Hematopoietic multipotent progenitor cell (in vitro differentiated cells): ENCODE data around the gene SLC12A7. TPM values are rescaled to one million over a fixed set of nuclear protein-coding genes. Genes with fewer than 3 reads are reported as not detected.
A peak's percentile ranks its signal among the peaks of the same experiment; 100 is the strongest.
"Not testable (repeated sequence)": the region's sequence is repeated elsewhere in the genome, so short reads cannot be mapped to it uniquely, and the experiment has no call there.

Experiments used
- DNase-seq, 3 donors: peaks; one replicate each; pipeline ENCODE4 v3.0.0-alpha.2; 2011 to 2015; ENCODE audit warnings: low read depth in 2 of 3, low spot score in 2 of 3
- total RNA-seq: library from RNA; depleted of rRNA; stranded (reverse); fragments of >200 nt; gene quantifications from one replicate; pipeline ENCODE4 v1.2.3, GENCODE V29; 2012

SLC12A7 gene
- 96.7 TPM for total RNA-seq

DNA sequence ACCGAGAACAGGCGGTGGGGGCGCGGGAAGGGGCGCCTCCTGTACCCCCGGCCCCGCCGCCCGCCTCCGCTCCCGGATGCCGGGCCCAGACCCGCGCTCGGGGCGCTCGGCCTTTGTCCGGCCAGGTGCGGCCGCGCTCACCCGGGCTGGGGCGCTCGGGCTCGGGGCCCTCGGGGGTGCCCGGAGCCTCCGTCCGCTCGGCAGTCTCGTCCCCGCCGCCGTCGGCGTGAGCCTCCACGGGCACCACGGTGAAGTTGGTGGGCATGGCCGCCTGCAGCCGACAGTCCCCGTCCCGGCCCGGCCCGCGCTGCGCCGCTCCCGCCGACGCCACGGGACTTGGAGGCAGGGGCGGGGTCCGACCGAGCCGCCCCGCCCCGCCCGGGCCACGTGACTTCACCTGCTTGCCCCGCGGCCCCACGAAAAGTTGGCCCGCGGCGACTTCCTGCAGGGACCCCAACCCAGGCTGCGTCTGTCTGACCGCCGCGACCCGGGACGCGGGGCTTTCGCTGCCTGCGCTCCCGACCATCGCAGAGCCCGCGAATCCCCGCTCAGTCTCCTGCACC, at the start of gene SLC12A7:
TSS of gene SLC12A7 (minus strand) at position 337 of the 563 bp plus-strand sequence. CDS start at position 265, 72 bp downstream.
- DNase-seq: peak in 2 of 3 donors; percentile 39 to 43

DNA sequence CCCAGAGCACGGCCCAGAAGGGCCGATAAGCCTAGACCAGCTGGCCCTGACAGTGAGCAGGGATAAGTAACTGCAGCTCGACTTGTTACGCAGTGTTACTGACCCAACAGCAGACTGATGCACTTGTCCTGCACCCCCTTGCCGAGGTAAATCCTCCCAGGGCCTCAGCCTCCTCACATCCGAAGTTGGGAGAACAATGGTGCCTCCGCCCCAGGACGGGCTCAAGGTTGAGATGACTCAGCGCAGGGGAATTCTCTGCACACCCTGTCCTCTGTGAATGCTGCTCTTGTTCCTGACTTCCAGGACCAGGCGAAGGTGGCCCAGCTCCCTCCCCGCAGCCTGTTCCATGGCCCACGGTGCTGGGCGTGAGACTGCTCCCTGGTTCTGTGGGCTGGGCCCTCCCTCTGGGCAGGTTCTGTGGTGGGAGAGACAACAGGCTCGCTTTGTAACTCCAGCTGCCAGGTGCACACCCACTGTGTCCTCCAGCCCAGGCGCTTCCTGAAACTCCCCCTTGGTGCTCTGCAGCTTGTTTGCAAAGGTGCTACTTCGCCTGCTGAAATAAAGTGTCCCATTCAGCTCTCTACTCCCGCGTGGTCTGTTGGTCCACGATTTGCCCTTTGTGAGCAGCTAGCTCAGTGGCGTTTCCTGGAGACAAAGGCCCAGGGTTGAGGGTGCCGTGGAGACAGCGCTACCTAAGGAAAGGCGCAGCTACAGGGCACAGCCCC, 49.4 kb upstream of the SLC12A7 start:
- no peak for DNase-seq

DNA sequence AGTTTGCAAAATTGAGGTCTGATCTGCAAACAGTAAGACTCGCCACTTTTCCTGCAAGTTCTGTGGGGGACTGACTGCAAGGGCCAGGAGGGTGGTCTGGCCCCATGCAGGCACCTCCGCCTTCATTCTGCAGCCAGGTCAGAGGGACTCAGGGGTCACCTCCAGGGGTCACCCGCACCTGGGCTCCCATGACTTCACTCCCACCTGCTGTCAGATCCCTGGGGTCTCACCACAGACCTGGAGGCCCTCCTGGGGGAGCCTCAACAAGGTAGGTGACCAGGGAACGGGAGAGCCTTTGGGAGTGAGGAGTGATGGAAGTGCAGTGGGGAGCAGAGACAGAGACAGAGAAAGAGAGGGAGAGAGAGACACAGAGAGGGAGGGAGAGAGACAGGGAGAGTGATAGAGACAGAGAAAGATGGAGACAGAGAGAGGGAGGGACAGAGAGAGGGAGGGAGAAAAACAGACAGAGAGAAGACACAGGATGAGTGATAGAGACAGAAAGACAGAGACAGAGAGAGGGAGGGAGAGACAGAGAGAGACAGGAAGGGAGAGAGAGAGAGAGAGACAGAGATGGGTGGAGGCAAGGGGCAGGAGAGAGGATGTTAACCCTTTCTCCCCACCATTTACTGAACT, 48.0 kb upstream of the SLC12A7 start:
- DNase-seq: no peak

DNA sequence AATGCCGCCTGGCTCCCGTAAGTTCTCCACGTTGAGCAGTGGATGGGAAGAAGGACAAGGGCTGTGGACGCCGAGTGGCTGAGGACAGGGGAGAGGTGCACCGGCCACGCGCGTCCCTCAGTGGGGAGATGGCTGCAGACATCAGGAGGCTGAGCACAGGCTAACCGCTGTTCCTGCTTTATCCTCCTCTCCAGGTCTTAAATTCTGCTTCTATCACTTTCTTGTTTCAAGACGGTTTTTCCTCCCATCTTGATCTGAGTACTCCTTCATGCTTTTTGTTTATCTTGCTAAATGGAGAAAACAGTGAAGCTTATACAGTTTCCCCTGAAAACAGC, 47.4 kb upstream of the SLC12A7 start:
- no peak for DNase-seq

DNA sequence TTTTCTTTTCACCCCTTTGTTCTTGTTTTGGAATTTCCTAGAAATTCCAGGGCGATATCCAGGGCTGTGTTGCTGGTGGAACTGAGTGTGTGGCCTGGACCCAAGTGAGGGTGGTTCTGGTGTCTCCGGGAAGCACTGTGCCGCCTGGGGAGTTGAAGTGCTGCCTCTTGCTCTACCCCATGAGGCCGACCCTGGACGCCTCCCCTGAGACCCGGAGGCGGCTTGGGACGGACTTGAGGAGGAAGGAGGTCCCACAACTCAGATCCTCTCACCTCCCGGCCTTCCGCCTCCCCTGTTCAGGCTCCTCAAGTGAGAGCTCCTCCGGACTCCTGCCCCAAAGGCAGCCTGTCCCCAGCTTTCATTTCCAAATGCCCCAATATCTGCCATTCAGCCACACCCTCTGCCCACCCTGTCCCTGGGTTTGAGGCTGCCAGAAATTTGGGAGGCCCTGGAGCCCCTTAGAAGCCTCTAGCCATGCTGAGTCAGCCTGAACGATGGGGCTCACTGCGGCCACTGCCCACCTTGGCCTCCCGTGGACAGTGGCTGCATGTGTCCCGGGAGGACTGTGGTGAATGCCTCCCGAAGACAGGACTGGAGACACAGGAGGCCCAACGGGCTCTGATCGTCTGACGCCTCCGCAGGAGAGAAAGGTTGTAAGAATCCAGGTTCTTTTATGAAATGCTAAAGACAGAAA, 46.9 kb upstream of the SLC12A7 start:
- DNase-seq: no peak

DNA sequence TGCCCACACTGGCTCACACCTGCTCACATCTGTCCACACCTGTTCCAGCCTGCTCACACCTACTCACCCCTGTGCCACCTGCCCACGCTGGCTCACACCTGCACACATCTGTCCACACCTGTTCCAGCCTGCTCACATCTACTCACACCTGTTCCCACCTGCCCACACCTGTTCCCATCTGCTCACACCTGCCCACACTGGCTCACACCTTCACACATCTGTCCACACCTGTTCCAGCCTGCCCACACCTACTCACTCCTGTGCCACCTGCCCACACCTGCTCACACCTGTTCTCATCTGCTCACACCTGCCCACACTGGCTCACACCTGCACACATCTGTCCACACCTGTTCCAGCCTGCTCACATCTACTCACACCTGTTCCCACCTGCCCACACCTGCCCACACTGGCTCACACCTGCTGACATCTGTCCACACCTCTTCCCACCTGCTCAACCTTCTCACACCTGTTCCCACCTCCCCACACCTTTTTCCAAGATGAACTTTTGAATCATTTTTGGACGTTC, 45.7 kb upstream of the SLC12A7 start:
- DNase-seq: not testable (repeated sequence)

DNA sequence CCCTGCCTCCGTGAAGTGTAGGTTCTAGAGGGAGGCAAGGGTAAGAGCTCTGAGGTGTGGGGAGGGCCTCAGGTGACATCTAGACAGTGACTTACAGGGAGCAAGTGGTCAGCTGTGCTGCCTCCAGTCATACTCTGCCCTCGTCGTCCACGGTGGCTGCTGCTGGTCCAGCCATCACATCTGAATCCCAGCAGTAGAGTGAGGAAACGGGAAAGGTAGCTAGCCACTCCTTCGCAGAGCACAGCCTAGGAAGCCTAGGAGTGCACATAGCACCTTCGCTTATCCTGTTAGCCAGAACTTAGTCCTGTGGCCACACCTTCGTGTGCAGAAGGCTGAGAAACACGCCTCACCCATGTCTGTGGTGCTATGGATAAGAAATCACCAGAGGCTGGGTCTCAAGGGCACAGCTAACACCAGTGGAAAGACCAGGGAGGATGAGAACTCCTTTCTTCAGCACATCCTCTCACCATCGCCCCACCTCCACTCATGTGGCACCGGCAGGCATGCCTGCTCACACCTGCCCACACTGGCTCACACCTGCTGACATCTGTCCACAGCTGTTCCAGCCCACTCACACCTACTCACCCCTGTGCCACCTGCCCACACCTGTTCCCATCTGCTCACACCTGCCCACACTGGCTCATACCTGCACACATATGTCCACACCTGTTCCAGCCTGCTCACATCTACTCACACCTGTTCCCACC, 45.0 kb upstream of the SLC12A7 start:
- DNase-seq: no peak

DNA sequence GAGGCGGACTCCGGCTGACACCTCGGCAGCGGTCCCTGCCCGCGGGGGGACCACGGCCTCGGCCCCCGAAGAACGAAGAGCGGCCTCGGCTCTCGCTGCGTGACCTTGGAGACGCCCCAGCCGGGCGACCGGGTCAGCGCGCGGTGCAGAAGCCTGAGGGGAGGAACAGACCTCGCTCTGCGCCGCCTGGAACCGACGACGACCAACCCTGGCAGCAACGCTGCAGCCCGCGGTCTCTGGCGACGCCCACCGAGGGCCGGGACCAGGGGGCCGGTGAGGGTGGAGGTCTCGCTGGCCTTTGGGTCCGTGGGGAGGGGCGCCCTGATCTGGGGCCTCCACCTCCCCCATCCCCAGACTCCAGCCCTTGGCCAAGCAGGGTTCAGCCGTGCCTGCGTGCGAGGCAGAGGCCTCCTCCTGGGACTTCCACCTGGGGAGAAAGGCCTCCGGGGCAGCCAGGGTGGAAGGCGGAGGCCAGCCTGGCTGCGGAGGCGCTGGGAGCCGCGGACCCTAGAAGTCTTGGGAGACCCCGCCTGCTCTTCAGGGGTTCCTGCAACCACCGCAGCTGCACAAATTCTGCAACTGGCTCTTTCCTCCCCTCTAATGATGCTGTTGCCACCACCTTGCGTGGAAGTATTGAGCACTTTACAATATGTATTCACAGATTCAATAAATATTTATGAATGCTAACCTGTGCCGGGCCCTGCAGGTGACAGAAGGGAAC, 44.3 kb upstream of the SLC12A7 start:
- no peak for DNase-seq

DNA sequence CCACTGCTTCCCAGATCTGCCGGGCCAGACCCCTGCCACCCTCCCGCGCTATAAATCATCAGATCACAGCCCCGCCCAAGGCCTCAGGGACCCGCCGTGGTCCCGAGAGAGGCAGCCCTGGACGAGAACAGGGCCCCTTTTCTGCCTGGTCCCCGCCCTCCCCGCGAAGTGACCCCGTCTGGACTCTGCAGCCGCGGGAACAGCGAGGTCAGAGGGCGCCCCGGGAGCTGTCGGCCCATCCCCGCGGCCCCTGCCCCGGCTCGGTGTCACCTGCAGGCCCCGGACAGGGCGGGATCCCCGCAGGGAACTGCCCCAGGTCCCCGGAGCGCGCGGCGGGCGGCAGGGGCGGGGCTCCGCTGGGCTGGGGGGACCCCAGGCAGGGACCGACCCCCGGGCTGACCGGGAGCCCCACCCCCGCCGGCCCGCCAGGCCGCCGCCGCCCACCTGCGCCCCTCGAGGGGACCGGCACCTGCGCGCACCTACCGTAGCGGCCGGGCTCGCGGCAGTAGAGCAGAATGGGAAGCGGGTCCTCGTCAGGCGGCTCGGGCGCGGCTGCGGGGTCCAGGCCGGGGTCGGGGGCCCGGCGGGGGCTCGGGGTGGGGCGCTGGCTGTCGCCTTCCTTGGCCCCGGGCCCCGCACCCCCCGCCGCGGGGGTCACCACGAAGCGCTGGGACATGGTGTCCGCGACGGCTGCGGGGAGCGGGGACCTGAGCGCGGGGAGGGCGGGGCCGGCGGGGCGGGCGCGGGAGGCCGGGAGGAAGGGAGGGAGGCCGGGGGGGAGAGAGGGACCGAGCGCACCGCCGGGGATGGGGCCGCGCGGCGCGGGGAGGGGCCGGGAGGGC, 43.5 kb upstream of the SLC12A7 start:
- DNase-seq: no peak

DNA sequence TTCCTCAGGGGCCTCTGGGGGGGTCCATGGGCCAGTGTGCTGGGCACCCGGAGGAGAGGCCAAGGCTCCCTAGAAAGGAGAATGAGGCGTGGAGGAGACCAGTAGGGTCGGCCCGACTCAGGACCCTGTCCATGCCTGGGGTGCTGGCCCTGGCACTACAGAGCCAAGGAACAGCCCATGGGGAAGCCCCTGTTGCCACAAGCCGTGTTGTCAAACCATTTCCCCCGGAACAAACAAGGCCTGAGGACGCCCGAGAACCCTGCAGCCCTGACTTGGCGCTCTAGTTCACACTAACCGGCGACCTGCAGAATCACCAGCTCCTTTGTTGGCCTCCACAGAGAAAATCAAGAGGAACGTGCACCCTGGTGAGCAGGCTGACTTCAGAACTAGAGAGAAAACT, 41.6 kb upstream of the SLC12A7 start:
- no peak for DNase-seq

DNA sequence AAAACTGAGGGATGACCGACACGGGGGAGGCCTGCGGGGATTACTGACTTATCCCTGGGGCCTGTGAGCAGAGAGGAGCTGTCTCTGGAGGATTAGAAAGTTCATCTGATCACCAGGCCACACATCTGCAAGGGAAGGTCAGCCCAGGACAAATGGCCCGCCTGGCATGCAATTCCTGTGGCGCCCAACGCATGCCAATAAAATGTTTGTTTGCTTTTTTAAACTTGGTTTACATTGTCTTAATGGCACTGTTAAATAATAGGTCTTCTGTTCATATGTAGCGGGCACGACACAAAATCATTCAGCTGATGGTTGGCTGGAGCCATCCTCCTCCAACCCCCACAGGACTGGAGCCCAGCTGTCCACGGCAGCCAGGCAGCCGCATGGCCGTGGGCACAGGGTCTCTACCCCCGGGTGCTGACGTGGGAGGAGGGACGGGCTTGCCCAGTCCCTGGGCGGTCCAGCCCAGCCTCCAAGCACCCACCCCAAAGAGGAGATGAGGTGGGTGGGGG, 41.0 kb upstream of the SLC12A7 start:
- no peak for DNase-seq

DNA sequence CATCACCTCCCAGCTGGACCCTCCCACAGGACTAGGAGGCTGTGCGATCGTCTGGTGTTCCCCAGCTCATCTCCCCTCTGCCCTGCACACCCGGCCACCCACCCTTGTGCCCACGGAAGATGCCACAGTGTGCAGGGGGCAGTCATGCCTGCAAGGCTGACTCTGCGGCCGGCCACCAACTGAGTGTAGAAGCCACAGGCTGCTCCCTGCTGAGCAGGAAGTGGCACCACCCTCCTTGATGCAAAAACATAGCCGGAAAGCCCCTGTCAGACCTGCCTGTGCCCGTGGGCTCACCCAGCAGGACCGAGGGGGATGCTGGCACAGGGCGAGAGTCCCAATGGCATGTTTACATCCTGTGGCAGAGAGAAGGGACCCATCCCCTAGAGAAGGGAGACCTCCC, 40.3 kb upstream of the SLC12A7 start:
- DNase-seq: no peak

DNA sequence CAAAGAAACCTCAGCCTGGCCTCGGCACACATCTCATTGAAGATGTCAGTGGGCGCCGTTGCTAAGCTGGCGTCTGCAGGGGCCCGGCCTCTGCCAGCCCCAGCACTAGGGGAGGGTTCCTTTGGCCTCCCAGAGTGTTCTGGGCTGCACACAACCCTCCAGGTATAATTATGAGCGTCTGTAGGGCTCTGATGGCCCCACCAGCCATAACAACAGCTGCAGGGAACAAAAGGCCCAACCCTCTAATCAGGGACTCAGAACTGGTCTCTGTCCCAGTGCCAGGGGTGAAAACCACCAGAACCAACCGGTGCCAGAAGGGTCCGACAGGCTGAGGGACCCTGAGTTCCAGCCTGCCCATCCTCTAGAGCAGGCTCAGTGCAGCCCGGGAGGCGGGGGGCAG, 39.5 kb upstream of the SLC12A7 start:
- DNase-seq: no peak

DNA sequence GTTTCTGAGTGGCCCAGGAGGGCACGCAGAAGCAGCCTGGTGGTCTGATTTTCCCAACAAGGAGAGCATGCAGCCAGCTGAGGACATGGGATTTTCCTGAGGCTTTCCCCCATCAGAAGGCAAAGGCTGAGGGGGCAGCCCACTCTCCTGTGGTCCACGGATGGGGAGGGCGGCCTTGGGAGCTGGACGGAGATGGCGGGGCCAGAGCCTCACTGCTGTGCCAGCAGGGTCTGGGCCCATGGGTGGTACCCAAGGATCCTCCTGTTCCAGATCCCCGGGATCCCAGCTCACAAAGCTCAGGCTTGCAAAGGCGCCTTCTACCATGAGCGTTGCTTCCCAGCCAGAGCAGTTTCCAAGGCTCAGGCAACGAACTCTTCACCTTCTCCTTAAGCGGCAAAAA, 39.0 kb upstream of the SLC12A7 start:
- DNase-seq: no peak

DNA sequence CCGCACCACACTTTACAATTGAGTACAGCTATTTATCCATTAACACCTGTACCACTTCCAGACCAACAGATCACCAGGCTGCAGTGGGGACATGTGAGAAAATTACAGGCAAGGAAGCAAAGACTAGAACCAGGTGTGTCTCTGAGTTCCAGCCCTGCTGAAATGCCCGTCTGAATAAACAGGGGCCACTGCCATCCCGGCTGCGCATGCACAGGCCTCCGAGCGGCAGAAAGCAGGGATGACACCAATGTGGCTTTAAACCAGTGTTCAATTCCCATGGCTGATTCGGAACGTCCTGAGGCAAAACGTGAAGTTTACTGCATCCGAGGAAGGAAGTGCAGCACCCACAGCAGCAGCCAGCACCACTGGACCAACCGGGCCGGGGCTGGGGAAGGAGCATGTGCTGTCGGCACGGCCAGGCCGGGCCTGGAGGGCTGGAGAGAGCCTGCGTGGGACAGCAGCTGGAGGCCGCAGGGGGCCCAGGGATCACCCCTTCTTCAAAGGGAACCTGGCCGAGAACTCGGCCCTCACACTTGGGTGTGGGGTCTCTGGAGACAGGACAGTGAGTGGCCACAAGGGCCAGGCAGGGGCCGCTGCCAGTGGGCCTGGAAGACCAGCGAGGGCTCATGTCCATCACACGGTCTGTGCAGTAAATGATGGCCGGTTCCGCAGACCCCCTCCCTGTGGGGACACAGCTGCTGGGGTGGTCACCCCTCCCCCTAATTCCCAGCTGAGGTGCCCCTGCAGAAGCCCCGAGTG, 33.0 kb upstream of the SLC12A7 start:
- no peak for DNase-seq

DNA sequence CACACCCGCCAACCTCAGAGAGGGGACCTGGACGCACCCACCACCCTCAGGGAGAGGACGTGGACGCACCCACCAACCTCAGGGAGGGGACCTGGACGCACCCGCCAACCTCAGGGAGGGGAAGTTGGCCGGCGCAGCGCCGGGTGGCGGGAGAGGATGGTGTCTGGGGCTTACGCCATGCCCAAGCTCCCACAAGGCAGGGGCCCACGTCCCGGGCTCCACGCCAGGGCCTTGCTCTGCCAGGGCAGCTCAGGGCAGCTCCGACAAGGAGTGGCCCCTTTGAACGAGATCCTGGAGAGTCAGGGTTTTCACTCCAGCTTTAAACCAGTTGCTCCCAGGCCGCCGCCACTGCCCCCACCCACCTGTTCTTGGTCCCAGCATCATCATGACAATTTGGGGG, 32.2 kb upstream of the SLC12A7 start:
- DNase-seq: no peak

DNA sequence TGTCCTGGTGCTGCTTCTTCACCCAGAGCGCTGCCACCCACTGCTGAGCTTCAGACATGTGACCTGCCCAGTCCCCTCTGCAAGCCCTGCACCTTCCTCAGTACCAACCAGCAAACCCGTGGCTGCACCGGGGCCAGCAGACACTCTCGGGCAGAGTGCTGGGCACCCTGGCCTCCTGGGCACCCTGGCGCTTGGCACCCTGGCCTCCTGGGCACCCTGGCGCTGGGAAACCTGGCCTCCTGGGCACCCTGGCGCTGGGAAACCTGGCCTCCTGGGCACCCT, 31.7 kb upstream of the SLC12A7 start:
- no peak for DNase-seq

DNA sequence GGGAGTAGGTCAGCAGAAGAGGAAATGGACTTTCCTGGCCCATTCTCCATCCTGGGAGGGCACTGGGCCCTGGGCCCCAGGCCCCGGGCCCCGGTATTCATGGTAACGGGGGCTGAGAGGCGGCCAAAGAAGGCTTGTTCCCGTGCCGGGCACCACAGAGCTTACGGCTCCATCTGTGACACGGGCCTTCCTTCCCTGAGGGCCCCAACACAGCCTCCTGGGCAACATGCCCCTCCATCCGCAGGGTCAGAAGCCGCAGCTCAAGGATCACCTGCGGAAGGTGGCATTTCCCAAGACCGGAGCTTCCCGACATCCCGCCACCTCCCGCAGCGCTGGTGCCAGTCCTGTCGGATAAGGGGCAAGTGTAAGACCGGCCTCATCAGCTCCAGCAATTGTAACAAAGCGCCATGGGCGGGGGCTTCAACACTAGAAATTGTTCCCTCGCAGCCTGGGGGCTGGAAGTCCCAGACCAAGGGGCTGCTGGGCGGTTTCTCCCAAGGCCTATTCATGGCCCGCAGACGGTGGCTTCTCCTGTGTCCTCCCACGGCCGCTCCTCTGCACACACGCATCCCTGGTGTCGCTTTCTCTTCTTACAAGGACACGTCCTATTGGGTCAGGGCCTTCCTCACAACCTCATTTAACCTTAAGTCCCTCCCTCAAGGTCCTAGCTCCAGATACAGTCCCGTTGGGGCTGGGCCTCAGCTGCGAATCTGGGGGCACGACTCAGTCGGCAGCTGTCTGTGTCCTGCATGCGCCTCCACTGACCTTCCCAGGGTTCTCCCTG, 31.2 kb upstream of the SLC12A7 start:
- DNase-seq: no peak
